Neural cell (in vitro differentiated cells): ENCODE data around the gene CCDC85C. TPM values are rescaled to one million over a fixed set of nuclear protein-coding genes. Genes with fewer than 3 reads are reported as not detected.

Experiments
- H2AFZ ChIP-seq: fragments of 200-600, 300-800 bp; sonication (generic), shearing (Covaris generic); 2 replicates; pipeline ENCODE4 v1.6.0; 2014; ENCODE audit warnings: low read depth, mild to moderate bottlenecking, antibody characterized with exemption, low read length, moderate library complexity
- H3F3A ChIP-seq: fragments of 200-600 bp; shearing (Covaris generic); 2 replicates; pipeline ENCODE4 v1.6.1; 2016; ENCODE audit warnings: mild to moderate bottlenecking, moderate library complexity, mixed read lengths, antibody characterized with exemption, low read length; ENCODE audit not compliant: insufficient read depth, poor library complexity, severe bottlenecking
- H3K27ac ChIP-seq: fragments of 200-600, 300-800 bp; sonication (generic), shearing (Covaris generic); 2 replicates; pipeline ENCODE4 v1.5.1; 2014; ENCODE audit warnings: mild to moderate bottlenecking, low read length, moderate library complexity
- H3K27me3 ChIP-seq: fragments of 300-800, 200-600 bp; sonication (generic), shearing (Covaris generic); 2 replicates; pipeline ENCODE4 v1.6.0; 2014; ENCODE audit warnings: mild to moderate bottlenecking, low read depth, low read length, moderate library complexity; ENCODE audit not compliant: insufficient read depth
- H3K36me3 ChIP-seq: fragments of 300-800, 200-600 bp; sonication (generic), shearing (Covaris generic); 2 replicates; pipeline ENCODE4 v1.5.1; 2014; ENCODE audit warnings: mild to moderate bottlenecking, antibody characterized with exemption, low read length, moderate library complexity; ENCODE audit not compliant: insufficient read depth
- H3K4me2 ChIP-seq: fragments of 300-800, 200-600 bp; sonication (generic), shearing (Covaris generic); 2 replicates; pipeline ENCODE4 v1.6.0; 2014; ENCODE audit warnings: mild to moderate bottlenecking, low read length
- H3K4me3 ChIP-seq: fragments of 300-800, 200-600 bp; sonication (generic), shearing (Covaris generic); 2 replicates; pipeline ENCODE4 v1.5.1; 2014; ENCODE audit warnings: mild to moderate bottlenecking, low read length, moderate library complexity
- H3K79me2 ChIP-seq: fragments of 200-600 bp; shearing (Covaris generic); replicated peaks from 2 replicates; pipeline ENCODE4 v1.6.0; 2014; ENCODE audit warnings: mild to moderate bottlenecking, low read length, moderate library complexity; ENCODE audit not compliant: insufficient read depth
- H3K9ac ChIP-seq: fragments of 300-800, 200-600 bp; sonication (generic), shearing (Covaris generic); 2 replicates; pipeline ENCODE4 v1.6.1; 2016; ENCODE audit warnings: mild to moderate bottlenecking, low read length, mixed read lengths
- H3K9me2 ChIP-seq: fragments of 200-600 bp; shearing (Covaris generic); 2 replicates; pipeline ENCODE4 v1.6.1; 2016; ENCODE audit warnings: mild to moderate bottlenecking, low read length, mixed read lengths; ENCODE audit not compliant: insufficient read depth
- H3K9me3 ChIP-seq: fragments of 200-600, 300-800 bp; sonication (generic), shearing (Covaris generic); 2 replicates; pipeline ENCODE4 v1.6.1; 2016; ENCODE audit warnings: mild to moderate bottlenecking, mixed run types, low read length, moderate library complexity, mixed read lengths
- H4K20me1 ChIP-seq: fragments of 200-600 bp; shearing (Covaris generic); 2 replicates; pipeline ENCODE4 v1.6.1; 2016; ENCODE audit warnings: mild to moderate bottlenecking, mixed run types; ENCODE audit not compliant: insufficient read depth
- CTCF ChIP-seq: fragments of 450-650 bp; IDR thresholded peaks from 2 replicates; pipeline ENCODE4 v1.5.1; 2014; ENCODE audit warnings: antibody characterized with exemption, mild to moderate bottlenecking, moderate library complexity; ENCODE audit not compliant: poor library complexity, severe bottlenecking
- EP300 ChIP-seq: fragments of 450-650 bp; conservative IDR thresholded peaks from 2 replicates; pipeline ENCODE4 v1.6.1; 2014; ENCODE audit warnings: antibody characterized with exemption, mild to moderate bottlenecking, moderate library complexity; ENCODE audit not compliant: poor library complexity, severe bottlenecking
- EZH2 ChIP-seq: fragments of 200-600, 300-800 bp; shearing (Covaris generic), sonication (generic); IDR thresholded peaks from 2 replicates; pipeline ENCODE4 v1.6.1; 2014; ENCODE audit warnings: antibody characterized with exemption, low read length, borderline replicate concordance, mild to moderate bottlenecking; ENCODE audit not compliant: insufficient read depth, poor library complexity, severe bottlenecking
- MXI1 ChIP-seq: fragments of 450-650 bp; conservative IDR thresholded peaks from 2 replicates; pipeline ENCODE4 v1.6.1; 2014; ENCODE audit warnings: antibody characterized with exemption, mild to moderate bottlenecking; ENCODE audit not compliant: poor library complexity, severe bottlenecking
- POLR2AphosphoS5 ChIP-seq: IDR thresholded peaks from 2 replicates; pipeline ENCODE4 v1.6.1; 2012
- RAD21 ChIP-seq: fragments of 450-650 bp; conservative IDR thresholded peaks from 2 replicates; pipeline ENCODE4 v1.6.1; 2014; ENCODE audit warnings: antibody characterized with exemption, mild to moderate bottlenecking, moderate library complexity
- SMC3 ChIP-seq: fragments of 450-650 bp; conservative IDR thresholded peaks from 2 replicates; pipeline ENCODE4 v1.6.1; 2014; ENCODE audit warnings: antibody characterized with exemption, mild to moderate bottlenecking, moderate library complexity; ENCODE audit not compliant: poor library complexity
- TAF1 ChIP-seq: IDR thresholded peaks from 2 replicates; pipeline ENCODE4 v1.6.1; 2012; ENCODE audit warnings: low read depth
- polyA plus RNA-seq: library from polyadenylated mRNA; depleted of rRNA; stranded (reverse); fragments of >200 nt; gene quantifications from 2 replicates; pipeline ENCODE4 v1.2.3, GENCODE V29; 2014
- TF ChIP-seq, protein P1 (sequence below): IDR thresholded peaks from 2 replicates; pipeline ENCODE4 v1.6.1; 2012; ENCODE audit warnings: borderline replicate concordance

CCDC85C gene
- polyA plus RNA-seq, 1 donor from 2014 or later: 24.8 TPM

DNA sequence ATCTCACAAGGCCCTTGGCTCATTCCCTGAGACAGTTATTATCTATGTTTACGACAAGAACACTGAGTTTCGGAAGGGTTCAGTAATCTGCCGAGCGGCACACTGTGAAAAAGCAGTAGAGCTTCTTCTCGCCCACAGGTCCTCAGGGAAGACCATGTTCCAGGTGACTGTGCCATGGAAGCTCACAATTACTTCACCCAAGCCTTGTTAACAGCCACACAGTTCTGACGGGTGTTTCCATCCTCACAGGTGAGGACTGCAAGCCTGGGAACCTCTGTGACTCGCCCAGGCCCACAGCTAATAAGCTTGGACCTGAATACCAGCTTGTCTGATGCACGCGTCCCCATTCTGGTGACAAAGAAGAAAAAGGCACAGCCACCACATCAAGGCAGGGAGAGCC is 138.7 kb downstream of the CCDC85C start:
- H4K20me1 ChIP-seq: no peaks in the 10 kb centered on the region
- H3K9me3 ChIP-seq: no peaks in the 10 kb centered on the region
- TF ChIP-seq RAD21 (no peak), MXI1 (no peak), CTCF (no peak), TAF1 (no peak), EZH2 (no peak)
- H3K4me3 ChIP-seq: no peak overlapping the region
- H2AFZ ChIP-seq: no peak overlapping the region
- no peaks in the 10 kb centered on the region for H3F3A ChIP-seq
- H3K79me2 ChIP-seq: peaks cover 12% of the 10 kb centered on the region
- no peak overlapping the region for H3K4me2 ChIP-seq
- no peak overlapping the region for H3K27ac ChIP-seq
- no peaks in the 10 kb centered on the region for H3K27me3 ChIP-seq
- H3K36me3 ChIP-seq: no peaks in the 10 kb centered on the region
- no peak overlapping the region for H3K9ac ChIP-seq
- no peaks in the 10 kb centered on the region for H3K9me2 ChIP-seq

GRCh38 chr14:99463974-99464373 is 140.0 kb downstream of the CCDC85C start:
- no peaks in the 10 kb centered on the region for H3F3A ChIP-seq
- H3K27me3 ChIP-seq: no peaks in the 10 kb centered on the region
- H2AFZ ChIP-seq: no peak overlapping the region
- H3K9ac ChIP-seq: no peak overlapping the region
- TF ChIP-seq EP300 (no peak), CTCF (no peak), SMC3 (no peak), POLR2AphosphoS5 (no peak), TAF1 (no peak), EZH2 (no peak), MXI1 (no peak), RAD21 (no peak)
- TF ChIP-seq, protein P1, sequence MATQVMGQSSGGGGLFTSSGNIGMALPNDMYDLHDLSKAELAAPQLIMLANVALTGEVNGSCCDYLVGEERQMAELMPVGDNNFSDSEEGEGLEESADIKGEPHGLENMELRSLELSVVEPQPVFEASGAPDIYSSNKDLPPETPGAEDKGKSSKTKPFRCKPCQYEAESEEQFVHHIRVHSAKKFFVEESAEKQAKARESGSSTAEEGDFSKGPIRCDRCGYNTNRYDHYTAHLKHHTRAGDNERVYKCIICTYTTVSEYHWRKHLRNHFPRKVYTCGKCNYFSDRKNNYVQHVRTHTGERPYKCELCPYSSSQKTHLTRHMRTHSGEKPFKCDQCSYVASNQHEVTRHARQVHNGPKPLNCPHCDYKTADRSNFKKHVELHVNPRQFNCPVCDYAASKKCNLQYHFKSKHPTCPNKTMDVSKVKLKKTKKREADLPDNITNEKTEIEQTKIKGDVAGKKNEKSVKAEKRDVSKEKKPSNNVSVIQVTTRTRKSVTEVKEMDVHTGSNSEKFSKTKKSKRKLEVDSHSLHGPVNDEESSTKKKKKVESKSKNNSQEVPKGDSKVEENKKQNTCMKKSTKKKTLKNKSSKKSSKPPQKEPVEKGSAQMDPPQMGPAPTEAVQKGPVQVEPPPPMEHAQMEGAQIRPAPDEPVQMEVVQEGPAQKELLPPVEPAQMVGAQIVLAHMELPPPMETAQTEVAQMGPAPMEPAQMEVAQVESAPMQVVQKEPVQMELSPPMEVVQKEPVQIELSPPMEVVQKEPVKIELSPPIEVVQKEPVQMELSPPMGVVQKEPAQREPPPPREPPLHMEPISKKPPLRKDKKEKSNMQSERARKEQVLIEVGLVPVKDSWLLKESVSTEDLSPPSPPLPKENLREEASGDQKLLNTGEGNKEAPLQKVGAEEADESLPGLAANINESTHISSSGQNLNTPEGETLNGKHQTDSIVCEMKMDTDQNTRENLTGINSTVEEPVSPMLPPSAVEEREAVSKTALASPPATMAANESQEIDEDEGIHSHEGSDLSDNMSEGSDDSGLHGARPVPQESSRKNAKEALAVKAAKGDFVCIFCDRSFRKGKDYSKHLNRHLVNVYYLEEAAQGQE: no peak
- H3K27ac ChIP-seq: no peak overlapping the region
- no peaks in the 10 kb centered on the region for H3K36me3 ChIP-seq
- H3K9me3 ChIP-seq: no peaks in the 10 kb centered on the region
- no peak overlapping the region for H3K4me3 ChIP-seq
- peaks cover 12% of the 10 kb centered on the region for H3K79me2 ChIP-seq
- H3K4me2 ChIP-seq: no peak overlapping the region
- no peaks in the 10 kb centered on the region for H3K9me2 ChIP-seq
- H4K20me1 ChIP-seq: no peaks in the 10 kb centered on the region
